Calu3 (cell line): ENCODE measurements around the gene ARID1B. TPM values are rescaled to one million over a fixed set of nuclear protein-coding genes. Genes with fewer than 3 reads are reported as not detected.

ENCODE experiments used
- BruUV-seq: library from RNA; stranded (reverse); fragments of 400-500 nt; replicated peaks from 2 replicates; lab custom pipeline; 2021; lab: Mats Ljungman, UMichigan
- CTCF ChIA-PET: fragments of 300-600 bp; sonication (Branson Sonifier 250); formaldehyde crosslinking; loops from one replicate; lab custom pipeline; 2022; ENCODE audit warnings: antibody characterized with exemption; lab: Charles Lee
- DNase-seq: peaks from one replicate; pipeline ENCODE4 v3.0.0; 2022
- H3K27ac Mint-ChIP-seq: one replicate; pipeline ENCODE4 v1.8.0; 2022; ENCODE audit warnings: mixed read lengths; ENCODE audit not compliant: unreplicated experiment
- H3K27me3 Mint-ChIP-seq: one replicate; pipeline ENCODE4 v1.8.0; 2022; ENCODE audit warnings: mixed read lengths; ENCODE audit not compliant: unreplicated experiment
- H3K36me3 Mint-ChIP-seq: one replicate; pipeline ENCODE4 v1.8.0; 2022; ENCODE audit warnings: mild to moderate bottlenecking, moderate library complexity, mixed read lengths; ENCODE audit not compliant: insufficient read depth, unreplicated experiment
- H3K4me1 Mint-ChIP-seq: one replicate; pipeline ENCODE4 v1.8.0; 2022; ENCODE audit warnings: mild to moderate bottlenecking, low read depth, mixed read lengths; ENCODE audit not compliant: unreplicated experiment
- H3K4me3 Mint-ChIP-seq: one replicate; pipeline ENCODE4 v1.8.0; 2022; ENCODE audit warnings: mild to moderate bottlenecking, low read depth, moderate library complexity, mixed read lengths; ENCODE audit not compliant: unreplicated experiment
- H3K9me3 Mint-ChIP-seq: one replicate; pipeline ENCODE4 v1.8.0; 2022; ENCODE audit warnings: low read depth, mixed read lengths; ENCODE audit not compliant: unreplicated experiment
- CTCF ChIP-seq: fragments of 200-600 bp; IDR thresholded peaks from one replicate; pipeline ENCODE4 v1.8.0; 2022; ENCODE audit warnings: antibody characterized with exemption; ENCODE audit not compliant: unreplicated experiment
- intact Hi-C: fragments of 100-400 bp; cut with micrococcal nuclease; formaldehyde crosslinking; loops from one replicate; pipeline ENCODE4 v1.10.0; 2022; ENCODE audit not compliant: unreplicated experiment
- total RNA-seq: library from RNA; stranded (reverse); gene quantifications from 2 replicates; pipeline ENCODE4 v1.2.3, GENCODE V29; 2022

The ARID1B gene
- total RNA-seq, 1 experiment from 2014 or later = 53.5 TPM

- Mint-ChIP-seq H3K27me3 (no peaks in the 10 kb centered on the region), H3K4me1 (peaks cover 23% of the 10 kb centered on the region), H3K27ac (no peak overlapping the region), H3K36me3 (no peaks in the 10 kb centered on the region), H3K4me3 (no peak overlapping the region), H3K9me3 (no peaks in the 10 kb centered on the region)
- BruUV-seq = no TSS peak
- TF ChIP-seq CTCF = no peak
- no peak for DNase-seq
- CTCF ChIA-PET = no interaction called here
- intact Hi-C loops = no loop called here
These were observed 19.4 kb downstream of the ARID1B start for GRCh38 chr6:156796627-156797026.

GRCh38 chr6:156797901-156798735 lies 20.9 kb downstream of the ARID1B start:
- no peak for DNase-seq
- intact Hi-C loops = no loop called here
- CTCF ChIA-PET = no interaction called here
- H3K4me3 Mint-ChIP-seq = no peak overlapping the region
- no peaks in the 10 kb centered on the region for H3K9me3 Mint-ChIP-seq
- no peaks in the 10 kb centered on the region for H3K36me3 Mint-ChIP-seq
- BruUV-seq = no TSS peak
- peaks cover 17% of the 10 kb centered on the region for H3K4me1 Mint-ChIP-seq
- no peak overlapping the region for H3K27ac Mint-ChIP-seq
- TF ChIP-seq CTCF = no peak
- H3K27me3 Mint-ChIP-seq = no peaks in the 10 kb centered on the region

GRCh38 chr6:156801712-156802111 lies 24.5 kb downstream of the ARID1B start:
- no TSS peak for BruUV-seq
- no peaks in the 10 kb centered on the region for H3K4me1 Mint-ChIP-seq

GRCh38 chr6:156803353-156803752 lies 26.2 kb downstream of the ARID1B start:
- Mint-ChIP-seq H3K9me3 (no peaks in the 10 kb centered on the region), H3K36me3 (no peaks in the 10 kb centered on the region), H3K4me1 (no peaks in the 10 kb centered on the region), H3K4me3 (no peak overlapping the region), H3K27me3 (no peaks in the 10 kb centered on the region), H3K27ac (no peak overlapping the region)
- no peak for TF ChIP-seq CTCF
- intact Hi-C loops = no loop called here
- BruUV-seq = no TSS peak
- CTCF ChIA-PET = no interaction called here
- DNase-seq = no peak

More at GRCh38 chr6:156801712-156802111, 24.5 kb downstream of the ARID1B start:
- Mint-ChIP-seq H3K36me3 (no peaks in the 10 kb centered on the region), H3K4me3 (no peak overlapping the region), H3K9me3 (no peaks in the 10 kb centered on the region), H3K27ac (no peak overlapping the region), H3K27me3 (no peaks in the 10 kb centered on the region)
- CTCF ChIA-PET = no interaction called here
- no peak for DNase-seq
- intact Hi-C loops = no loop called here
- no peak for TF ChIP-seq CTCF
